ENCODE data around the gene MAP1B. TPM values are rescaled to one million over a fixed set of nuclear protein-coding genes. Genes with fewer than 3 reads are reported as not detected.

The MAP1B gene
- total and polyA plus RNA-seq, 4 donors: 0.58 to 5.0 (median 2.1) TPM

GRCh38 chr5:72234868-72235267 lies 127.6 kb downstream of the MAP1B start:
- no peak for TF ChIP-seq FOXA1 (IDR thresholded peaks at IDR 0.05)
- no peak for TF ChIP-seq EGR1 (IDR thresholded peaks at IDR 0.05; ENCODE audit: low read depth in 2 of 2)
- TF ChIP-seq RAD21 (IDR thresholded peaks at IDR 0.05): no peak
- TF ChIP-seq TAF1 (conservative IDR thresholded peaks at IDR 0.05): no peak
- no peak for TF ChIP-seq YY1 (IDR thresholded peaks at IDR 0.05)
- TF ChIP-seq ZBTB33 (IDR thresholded peaks at IDR 0.05): no peak
- no peak for TF ChIP-seq JUND (IDR thresholded peaks at IDR 0.05)
- TF ChIP-seq CTCF (IDR thresholded peaks at IDR 0.05; ENCODE audit: low read depth, low read length, missing input control): no peak
- no peak for TF ChIP-seq HNF4A (conservative IDR thresholded peaks at IDR 0.05)
- TF ChIP-seq SP1 (IDR thresholded peaks at IDR 0.05): no peak
- TF ChIP-seq FOXA2 (IDR thresholded peaks at IDR 0.05): no peak
- TF ChIP-seq REST (IDR thresholded peaks at IDR 0.05): no peak
- TF ChIP-seq GABPA (IDR thresholded peaks at IDR 0.05 in 1 of 2, conservative IDR thresholded peaks at IDR 0.05 in 1 of 2): no peak
- no peak for TF ChIP-seq RXRA (IDR thresholded peaks at IDR 0.05)
- Histone ChIP-seq H3K9ac (ENCODE audit: low read depth in 1 of 2, low read length in 2 of 2) (no peak overlapping the region), H3K36me3 (ENCODE audit: control insufficient read depth in 4 of 4, insufficient read depth in 3 of 4, low read depth in 1 of 4, low read length in 3 of 4) (peaks cover 1 to 25% (median 7%) of the 10 kb centered on the region in 4 donors)

GRCh38 chr5:72235725-72236124 lies 128.4 kb downstream of the MAP1B start:
- 99% methylated on average over 1 of the region's 1 CpG for WGBS
- H3K4me1 ChIP-seq (ENCODE audit: control insufficient read depth in 4 of 4, insufficient read depth in 4 of 4, low read length in 3 of 4): no peaks in the 10 kb centered on the region
- H3K27ac ChIP-seq (ENCODE audit: low read depth in 1 of 2, low read length in 2 of 2): no peak overlapping the region
- H3K9me3 ChIP-seq (ENCODE audit: control insufficient read depth in 4 of 4, low read length in 3 of 4): no peaks in the 10 kb centered on the region
- DNase-seq (ENCODE audit: low spot score): no peak
- no peaks in the 10 kb centered on the region for H3K27me3 ChIP-seq (ENCODE audit: control insufficient read depth in 4 of 4, insufficient read depth in 4 of 4, low read length in 3 of 4)
- peaks cover 1 to 20% (median 7%) of the 10 kb centered on the region in 4 donors for H3K36me3 ChIP-seq (ENCODE audit: control insufficient read depth in 4 of 4, insufficient read depth in 3 of 4, low read depth in 1 of 4, low read length in 3 of 4)
- H3K4me3 ChIP-seq (ENCODE audit: low read depth in 1 of 3, low read length in 3 of 3): no peak overlapping the region
- H3K9ac ChIP-seq (ENCODE audit: low read depth in 1 of 2, low read length in 2 of 2): no peak overlapping the region
- TF ChIP-seq EGR1 (IDR thresholded peaks at IDR 0.05; ENCODE audit: low read depth in 2 of 2) (no peak), MAX (IDR thresholded peaks at IDR 0.05) (no peak), CTCF (IDR thresholded peaks at IDR 0.05; ENCODE audit: low read depth, low read length, missing input control) (no peak), ZBTB33 (IDR thresholded peaks at IDR 0.05) (no peak), RXRA (IDR thresholded peaks at IDR 0.05) (no peak), REST (IDR thresholded peaks at IDR 0.05) (no peak), RAD21 (IDR thresholded peaks at IDR 0.05) (no peak), YY1 (IDR thresholded peaks at IDR 0.05) (no peak), HNF4G (IDR thresholded peaks at IDR 0.05) (no peak), JUND (IDR thresholded peaks at IDR 0.05) (no peak)

More at GRCh38 chr5:72234868-72235267, 127.6 kb downstream of the MAP1B start:
- Histone ChIP-seq H3K4me3 (ENCODE audit: low read depth in 1 of 3, low read length in 3 of 3) (no peak overlapping the region), H3K4me1 (ENCODE audit: control insufficient read depth in 4 of 4, insufficient read depth in 4 of 4, low read length in 3 of 4) (no peaks in the 10 kb centered on the region), H3K27me3 (ENCODE audit: control insufficient read depth in 4 of 4, insufficient read depth in 4 of 4, low read length in 3 of 4) (no peaks in the 10 kb centered on the region), H3K9me3 (ENCODE audit: control insufficient read depth in 4 of 4, low read length in 3 of 4) (no peaks in the 10 kb centered on the region), H3K27ac (ENCODE audit: low read depth in 1 of 2, low read length in 2 of 2) (no peak overlapping the region)
- no peak for DNase-seq (ENCODE audit: low spot score)
- 99% methylated on average over 1 of the region's 1 CpG for WGBS
